K562 (cell line): Measurements from ENCODE around the gene CFAP20DC. TPM values are rescaled to one million over a fixed set of nuclear protein-coding genes. Genes with fewer than 3 reads are reported as not detected.

Experiments used
- ATAC-seq: fragments of 200-7000 bp; cut with Tn5 transposase; 3 replicates; pipeline ENCODE4 v1.9.1; 2020; ENCODE audit warnings: moderate library complexity
- BruUV-seq: library from RNA; stranded (reverse); fragments of 400-500 nt; replicated peaks from 2 replicates; lab custom pipeline; 2021; lab: Mats Ljungman, UMichigan
- CTCF ChIA-PET: fragments of 300-600 bp; formaldehyde crosslinking; extraction: SDS; loops from one replicate; lab custom pipeline; 2021; ENCODE audit warnings: low intra/inter-chr PET ratio; lab: Yijun Ruan, JAX
- POLR2A ChIA-PET: fragments of 300-600, 350-650 bp; sonication (Branson Sonifier 250); formaldehyde crosslinking; extraction: SDS; loops from one replicate; lab custom pipeline; 2021; ENCODE audit warnings: antibody characterized with exemption, inconsistent platforms; lab: Yijun Ruan, JAX
- DNase-seq, 4 experiments: peaks; one replicate each; pipeline versions ENCODE4 v3.0.0 to v3.0.0-alpha.2; 2011 to 2018; ENCODE audit warnings: low spot score in 3 of 4, mixed read lengths in 3 of 4; ENCODE audit errors: extremely low read depth in 1 of 4
- FAIRE-seq: peaks from 2 replicates; lab custom pipeline; 2011; peaks lifted over from hg19 to GRCh38; lab: Jason Lieb, UNC
- H2AFZ ChIP-seq: 2 replicates; pipeline ENCODE4 v1.6.0; 2011; ENCODE audit warnings: low read depth, low read length, control low read depth, inconsistent platforms
- H3K27ac ChIP-seq: fragments of 200-600 bp; 3 replicates; pipeline ENCODE4 v1.8.0; 2011; ENCODE audit warnings: low read depth, mild to moderate bottlenecking, control low read depth, inconsistent platforms, low read length, moderate library complexity, mixed read lengths; ENCODE audit errors: extremely low read depth
- H3K27me3 ChIP-seq, 2 experiments: fragments of 300-600 bp in 1 of 2; 2 replicates in 1 of 2; 3 replicates in 1 of 2; pipeline versions ENCODE4 v1.6.0 to v1.8.0; 2011; ENCODE audit warnings: inconsistent platforms in 2 of 2, low read length in 2 of 2, mild to moderate bottlenecking in 1 of 2, mixed read lengths in 1 of 2, moderate library complexity in 1 of 2; ENCODE audit not compliant: control insufficient read depth in 2 of 2, insufficient read depth in 2 of 2
- H3K36me3 ChIP-seq: fragments of 300-600 bp; 3 replicates; pipeline ENCODE4 v1.8.0; 2011; ENCODE audit warnings: mild to moderate bottlenecking, low read length, inconsistent platforms; ENCODE audit not compliant: control insufficient read depth, insufficient read depth
- H3K4me1 ChIP-seq, 2 experiments: fragments of 200-600 bp in 1 of 2; replicated peaks in 1 of 2; 2 replicates in 1 of 2; 3 replicates in 1 of 2; pipeline versions ENCODE4 v1.5.1 to v1.8.0; 2011; ENCODE audit warnings: inconsistent platforms in 2 of 2, low read length in 2 of 2, mild to moderate bottlenecking in 1 of 2, mixed read lengths in 1 of 2, moderate library complexity in 1 of 2; ENCODE audit not compliant: control insufficient read depth in 2 of 2, insufficient read depth in 2 of 2
- H3K4me2 ChIP-seq: 2 replicates; pipeline ENCODE4 v1.6.1; 2011; ENCODE audit warnings: low read length, control low read depth, inconsistent platforms, mixed read lengths; ENCODE audit not compliant: insufficient read depth
- H3K4me3 ChIP-seq: fragments of 200-600 bp; sonication (generic), shearing (Covaris generic); 2 replicates; pipeline ENCODE4 v1.5.1; 2016; ENCODE audit warnings: control low read depth, inconsistent platforms
- H3K79me2 ChIP-seq: fragments of 200-600 bp; 3 replicates; pipeline ENCODE4 v1.8.0; 2011; ENCODE audit warnings: low read length, inconsistent platforms; ENCODE audit not compliant: control insufficient read depth, insufficient read depth
- H3K9ac ChIP-seq, 2 experiments: 2 replicates each; pipeline versions ENCODE4 v1.6.0 to v1.6.1; 2011; ENCODE audit warnings: low read depth in 2 of 2, low read length in 2 of 2, control low read depth in 1 of 2, inconsistent platforms in 1 of 2, mild to moderate bottlenecking in 1 of 2, mixed read lengths in 1 of 2; ENCODE audit not compliant: insufficient read depth in 1 of 2
- H3K9me1 ChIP-seq: one replicate; pipeline ENCODE4 v1.6.0; 2011; ENCODE audit warnings: inconsistent platforms, mild to moderate bottlenecking, low read length, moderate library complexity; ENCODE audit not compliant: control insufficient read depth, insufficient read depth
- H3K9me3 ChIP-seq: replicated peaks from 2 replicates; pipeline ENCODE4 v1.5.1; 2011; ENCODE audit warnings: low read depth, low read length, inconsistent platforms; ENCODE audit not compliant: control insufficient read depth, insufficient read depth
- H4K20me1 ChIP-seq: replicated peaks from 2 replicates; pipeline ENCODE4 v1.6.1; 2011; ENCODE audit warnings: low read length, inconsistent platforms, mixed read lengths; ENCODE audit not compliant: control insufficient read depth, insufficient read depth
- CHD1 ChIP-seq: fragments of 200-600 bp; sonication (generic); IDR thresholded peaks from one replicate; pipeline ENCODE4 v1.6.1; 2012; ENCODE audit warnings: mild to moderate bottlenecking, moderate library complexity, low read length, inconsistent platforms
- EHMT2 ChIP-seq: fragments of 450-650 bp; IDR thresholded peaks from 2 replicates; pipeline ENCODE4 v1.6.1; 2018; ENCODE audit warnings: antibody characterized with exemption
- KDM2B ChIP-seq: fragments of 250-450 bp; sonication (Bioruptor Pico); IDR thresholded peaks from 2 replicates; pipeline ENCODE4 v1.8.0; 2021; ENCODE audit warnings: mild to moderate bottlenecking, moderate library complexity
- MED1 ChIP-seq: sonication (generic); formaldehyde crosslinking; IDR thresholded peaks from 2 replicates; pipeline ENCODE4 v1.8.1; 2023; ENCODE audit warnings: missing genetic modification reagents, borderline replicate concordance
- NFRKB ChIP-seq: fragments of 450-650 bp; IDR thresholded peaks from 2 replicates; pipeline ENCODE4 v1.6.1; 2016; ENCODE audit warnings: low read depth
- POLR3G ChIP-seq: IDR thresholded peaks from 2 replicates; pipeline ENCODE4 v1.6.1; 2011; ENCODE audit not compliant: insufficient read length, insufficient replicate concordance; ENCODE audit errors: extremely low read depth
- SRSF7 ChIP-seq: fragments of 200-400 bp; formaldehyde crosslinking; optimal IDR thresholded peaks from 2 replicates; pipeline ENCODE3; 2017; ENCODE audit warnings: mild to moderate bottlenecking, low read depth, low read length
- THRAP3 ChIP-seq: fragments of 450-650 bp; IDR thresholded peaks from 2 replicates; pipeline ENCODE4 v1.6.1; 2016; ENCODE audit warnings: mild to moderate bottlenecking, inconsistent platforms, borderline replicate concordance
- ZBED1 ChIP-seq: IDR thresholded peaks from 2 replicates; pipeline ENCODE4 v1.6.1; 2014
- ZNF165 ChIP-seq: fragments of 250-450 bp; sonication (Bioruptor Pico); IDR thresholded peaks from 2 replicates; pipeline ENCODE4 v1.4.0; 2020; ENCODE audit warnings: borderline replicate concordance
- ZNF224 ChIP-seq: sonication (generic); formaldehyde crosslinking; IDR thresholded peaks from 2 replicates; pipeline ENCODE4 v1.8.0; 2022; ENCODE audit warnings: mild to moderate bottlenecking, missing genetic modification reagents
- WGBS: fragments of 100-300 bp; shearing (Covaris generic); methylation state at CpG from one replicate; pipeline ENCODE4 v1.1.6; 2016; ENCODE audit warnings: low coverage, mixed read lengths; ENCODE audit not compliant: insufficient coverage; ENCODE audit errors: missing lambda C conversion rate; 5-methylcytosine and 5-hydroxymethylcytosine counted together
- in situ Hi-C: fragments of 300-500 bp; cut with MboI; formaldehyde crosslinking; loops from 4 replicates; pipeline ENCODE4 v1.15.0; 2018; ENCODE audit warnings: inconsistent platforms, mixed read lengths
- intact Hi-C: fragments of 100-400 bp; cut with micrococcal nuclease; formaldehyde crosslinking; loops from 2 replicates; pipeline ENCODE4 v1.14.2; 2022
- polyA plus RNA-seq, 8 experiments: library from polyadenylated mRNA; depleted of rRNA in 4 of 8; stranded (reverse) in 5 of 8; unstranded in 3 of 8; fragments of >200 nt; fragmentation: Nextera tagmentation in 2 of 8; fragmentation: Illumina TruSeq in 1 of 8; extraction: Ambion mirVana in 2 of 8; extraction: Trizol in 1 of 8; gene quantifications; 2 replicates each; pipeline versions ENCODE4 v1.2.1 to v1.2.3, GENCODE V29; 2011 to 2014; ENCODE audit warnings: inconsistent platforms in 1 of 8, missing spikeins in 1 of 8
- total RNA-seq, 7 experiments: library from RNA; depleted of rRNA in 6 of 7; stranded (reverse); fragments of >200 nt in 6 of 7; fragmentation: Illumina TruSeq in 2 of 7; extraction: Trizol in 2 of 7; gene quantifications; 2 replicates each; pipeline versions ENCODE4 v1.2.1 to v1.2.3, GENCODE V29; 2011 to 2021; ENCODE audit warnings: low replicate concordance in 1 of 7
- TF ChIP-seq, protein P1 (sequence below), 2 experiments: fragments of 450-650 bp in 1 of 2; IDR thresholded peaks; 2 replicates each; pipeline ENCODE4 v1.6.1; 2011 to 2017; ENCODE audit warnings: low read depth in 2 of 2, antibody characterized with exemption in 1 of 2, borderline replicate concordance in 1 of 2, low read length in 1 of 2, mild to moderate bottlenecking in 1 of 2, mixed read lengths in 1 of 2; ENCODE audit not compliant: control insufficient read depth in 1 of 2
- TF ChIP-seq, protein P2 (sequence below), 2 experiments: fragments of 450-650 bp in 1 of 2; sonication (generic) in 1 of 2; formaldehyde crosslinking; conservative IDR thresholded peaks; 2 replicates each; pipeline versions ENCODE4 v1.4.0 to v1.8.1; 2020 to 2022; ENCODE audit warnings: mild to moderate bottlenecking in 1 of 2, missing genetic modification reagents in 1 of 2
- TF ChIP-seq, protein P3 (sequence below): sonication (generic); formaldehyde crosslinking; IDR thresholded peaks from 2 replicates; pipeline ENCODE4 v1.8.0; 2022; ENCODE audit warnings: missing genetic modification reagents, mild to moderate bottlenecking, borderline replicate concordance
- TF ChIP-seq, protein P4 (sequence below): fragments of 150-350 bp; conservative IDR thresholded peaks from 2 replicates; pipeline ENCODE4 v1.6.1; 2014; ENCODE audit warnings: low read length

Gene CFAP20DC
- total and polyA plus RNA-seq, 9 of the 15 experiments (the other 6 are each of a cell fraction or from before 2014, with no cell fraction given): 1.6 to 5.9 (median 4.6) TPM

DNA sequence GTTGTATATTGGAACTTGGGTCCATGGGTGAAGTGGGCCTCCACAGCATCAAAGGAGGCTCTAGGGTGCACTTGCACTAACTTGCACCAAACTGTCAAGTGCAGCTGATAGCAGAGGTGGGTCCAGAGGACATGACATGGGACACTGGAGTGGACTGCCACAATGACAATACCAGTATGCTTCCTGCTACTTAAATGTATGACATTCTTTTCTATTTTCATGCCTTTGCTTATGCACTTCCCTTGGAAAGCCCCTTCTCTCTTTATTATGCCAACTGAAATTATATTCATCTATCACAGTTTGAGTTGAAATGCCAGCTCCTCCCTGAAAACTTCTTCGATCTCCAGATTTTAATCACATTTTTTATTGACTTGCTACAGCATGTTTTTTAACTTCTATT, 101.8 kb downstream of the CFAP20DC start:
- in situ Hi-C loops (no loop called here), intact Hi-C loops (no loop called here)
- Histone ChIP-seq H3K9me1 (no peaks in the 10 kb centered on the region), H3K36me3 (no peaks in the 10 kb centered on the region), H3K9ac (no peak overlapping the region), H3K27me3 (no peaks in the 10 kb centered on the region), H3K4me3 (no peak overlapping the region), H3K4me2 (no peak overlapping the region), H3K9me3 (no peaks in the 10 kb centered on the region), H4K20me1 (no peaks in the 10 kb centered on the region), H3K79me2 (no peaks in the 10 kb centered on the region), H3K27ac (no peak overlapping the region), H2AFZ (no peak overlapping the region), H3K4me1 (no peaks in the 10 kb centered on the region)
- DNase-seq (no peak), ATAC-seq (no peak), FAIRE-seq (no peak)
- ChIA-PET POLR2A (interaction anchor here (0.6 kb wide), 1 partner anchor 23 kb away, joined by 3 read pairs; no protein-coding TSS in a partner anchor), CTCF (no interaction called here)
- BruUV-seq: no TSS peak
- TF ChIP-seq, protein P1, sequence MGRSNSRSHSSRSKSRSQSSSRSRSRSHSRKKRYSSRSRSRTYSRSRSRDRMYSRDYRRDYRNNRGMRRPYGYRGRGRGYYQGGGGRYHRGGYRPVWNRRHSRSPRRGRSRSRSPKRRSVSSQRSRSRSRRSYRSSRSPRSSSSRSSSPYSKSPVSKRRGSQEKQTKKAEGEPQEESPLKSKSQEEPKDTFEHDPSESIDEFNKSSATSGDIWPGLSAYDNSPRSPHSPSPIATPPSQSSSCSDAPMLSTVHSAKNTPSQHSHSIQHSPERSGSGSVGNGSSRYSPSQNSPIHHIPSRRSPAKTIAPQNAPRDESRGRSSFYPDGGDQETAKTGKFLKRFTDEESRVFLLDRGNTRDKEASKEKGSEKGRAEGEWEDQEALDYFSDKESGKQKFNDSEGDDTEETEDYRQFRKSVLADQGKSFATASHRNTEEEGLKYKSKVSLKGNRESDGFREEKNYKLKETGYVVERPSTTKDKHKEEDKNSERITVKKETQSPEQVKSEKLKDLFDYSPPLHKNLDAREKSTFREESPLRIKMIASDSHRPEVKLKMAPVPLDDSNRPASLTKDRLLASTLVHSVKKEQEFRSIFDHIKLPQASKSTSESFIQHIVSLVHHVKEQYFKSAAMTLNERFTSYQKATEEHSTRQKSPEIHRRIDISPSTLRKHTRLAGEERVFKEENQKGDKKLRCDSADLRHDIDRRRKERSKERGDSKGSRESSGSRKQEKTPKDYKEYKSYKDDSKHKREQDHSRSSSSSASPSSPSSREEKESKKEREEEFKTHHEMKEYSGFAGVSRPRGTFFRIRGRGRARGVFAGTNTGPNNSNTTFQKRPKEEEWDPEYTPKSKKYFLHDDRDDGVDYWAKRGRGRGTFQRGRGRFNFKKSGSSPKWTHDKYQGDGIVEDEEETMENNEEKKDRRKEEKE (IDR thresholded peaks at IDR 0.05; ENCODE audit: borderline replicate concordance in 1 of 2, control insufficient read depth in 1 of 2, low read depth in 2 of 2, low read length in 1 of 2): no peak
- TF ChIP-seq, protein P2, sequence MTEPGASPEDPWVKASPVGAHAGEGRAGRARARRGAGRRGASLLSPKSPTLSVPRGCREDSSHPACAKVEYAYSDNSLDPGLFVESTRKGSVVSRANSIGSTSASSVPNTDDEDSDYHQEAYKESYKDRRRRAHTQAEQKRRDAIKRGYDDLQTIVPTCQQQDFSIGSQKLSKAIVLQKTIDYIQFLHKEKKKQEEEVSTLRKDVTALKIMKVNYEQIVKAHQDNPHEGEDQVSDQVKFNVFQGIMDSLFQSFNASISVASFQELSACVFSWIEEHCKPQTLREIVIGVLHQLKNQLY (CRISPR knock-in tag; conservative IDR thresholded peaks at IDR 0.05): no peak
- no peak for TF ChIP-seq ZNF224 (CRISPR knock-in tag)
- TF ChIP-seq ZBED1: no peak
- TF ChIP-seq MED1: no peak
- no peak for TF ChIP-seq KDM2B (CRISPR knock-in tag)
- TF ChIP-seq, protein P3, sequence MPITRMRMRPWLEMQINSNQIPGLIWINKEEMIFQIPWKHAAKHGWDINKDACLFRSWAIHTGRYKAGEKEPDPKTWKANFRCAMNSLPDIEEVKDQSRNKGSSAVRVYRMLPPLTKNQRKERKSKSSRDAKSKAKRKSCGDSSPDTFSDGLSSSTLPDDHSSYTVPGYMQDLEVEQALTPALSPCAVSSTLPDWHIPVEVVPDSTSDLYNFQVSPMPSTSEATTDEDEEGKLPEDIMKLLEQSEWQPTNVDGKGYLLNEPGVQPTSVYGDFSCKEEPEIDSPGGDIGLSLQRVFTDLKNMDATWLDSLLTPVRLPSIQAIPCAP (CRISPR knock-in tag): no peak
- TF ChIP-seq NFRKB: no peak
- no peak for TF ChIP-seq THRAP3
- TF ChIP-seq, protein P4, sequence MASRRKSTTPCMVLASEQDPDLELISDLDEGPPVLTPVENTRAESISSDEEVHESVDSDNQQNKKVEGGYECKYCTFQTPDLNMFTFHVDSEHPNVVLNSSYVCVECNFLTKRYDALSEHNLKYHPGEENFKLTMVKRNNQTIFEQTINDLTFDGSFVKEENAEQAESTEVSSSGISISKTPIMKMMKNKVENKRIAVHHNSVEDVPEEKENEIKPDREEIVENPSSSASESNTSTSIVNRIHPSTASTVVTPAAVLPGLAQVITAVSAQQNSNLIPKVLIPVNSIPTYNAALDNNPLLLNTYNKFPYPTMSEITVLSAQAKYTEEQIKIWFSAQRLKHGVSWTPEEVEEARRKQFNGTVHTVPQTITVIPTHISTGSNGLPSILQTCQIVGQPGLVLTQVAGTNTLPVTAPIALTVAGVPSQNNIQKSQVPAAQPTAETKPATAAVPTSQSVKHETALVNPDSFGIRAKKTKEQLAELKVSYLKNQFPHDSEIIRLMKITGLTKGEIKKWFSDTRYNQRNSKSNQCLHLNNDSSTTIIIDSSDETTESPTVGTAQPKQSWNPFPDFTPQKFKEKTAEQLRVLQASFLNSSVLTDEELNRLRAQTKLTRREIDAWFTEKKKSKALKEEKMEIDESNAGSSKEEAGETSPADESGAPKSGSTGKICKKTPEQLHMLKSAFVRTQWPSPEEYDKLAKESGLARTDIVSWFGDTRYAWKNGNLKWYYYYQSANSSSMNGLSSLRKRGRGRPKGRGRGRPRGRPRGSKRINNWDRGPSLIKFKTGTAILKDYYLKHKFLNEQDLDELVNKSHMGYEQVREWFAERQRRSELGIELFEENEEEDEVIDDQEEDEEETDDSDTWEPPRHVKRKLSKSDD: no peak
- no peak for TF ChIP-seq SRSF7
- TF ChIP-seq ZNF165 (CRISPR knock-in tag): no peak
- no peak for TF ChIP-seq EHMT2
- no peak for TF ChIP-seq POLR3G
- no peak for TF ChIP-seq CHD1
- 8% methylated on average over 1 of the region's 1 CpG for WGBS
